Posterior cingulate gyrus (tissue), 11 donors: ENCODE measurements around the gene NOL4L.
"Not testable (repeated sequence)": the region's sequence is repeated elsewhere in the genome, so short reads cannot be mapped to it uniquely, and the experiment has no call there.

Source experiments
- DNase-seq, 10 donors: peaks; one replicate each; pipeline versions ENCODE4 v3.0.0 to v3.0.0-alpha.2; 2020 to 2021; ENCODE audit warnings: mixed read lengths in 3 of 10
- intact Hi-C: fragments of 100-400 bp; cut with DNase I; formaldehyde crosslinking; loops from one replicate; pipeline ENCODE4 v1.15.1; 2023

NOL4L gene

GRCh38 chr20:32495217-32495565 lies 89.9 kb downstream of the NOL4L start:
- intact Hi-C loops, result no loop called here
- peak in 3 of 10 donors; percentile 2 to 79 (median 44) for DNase-seq

DNA sequence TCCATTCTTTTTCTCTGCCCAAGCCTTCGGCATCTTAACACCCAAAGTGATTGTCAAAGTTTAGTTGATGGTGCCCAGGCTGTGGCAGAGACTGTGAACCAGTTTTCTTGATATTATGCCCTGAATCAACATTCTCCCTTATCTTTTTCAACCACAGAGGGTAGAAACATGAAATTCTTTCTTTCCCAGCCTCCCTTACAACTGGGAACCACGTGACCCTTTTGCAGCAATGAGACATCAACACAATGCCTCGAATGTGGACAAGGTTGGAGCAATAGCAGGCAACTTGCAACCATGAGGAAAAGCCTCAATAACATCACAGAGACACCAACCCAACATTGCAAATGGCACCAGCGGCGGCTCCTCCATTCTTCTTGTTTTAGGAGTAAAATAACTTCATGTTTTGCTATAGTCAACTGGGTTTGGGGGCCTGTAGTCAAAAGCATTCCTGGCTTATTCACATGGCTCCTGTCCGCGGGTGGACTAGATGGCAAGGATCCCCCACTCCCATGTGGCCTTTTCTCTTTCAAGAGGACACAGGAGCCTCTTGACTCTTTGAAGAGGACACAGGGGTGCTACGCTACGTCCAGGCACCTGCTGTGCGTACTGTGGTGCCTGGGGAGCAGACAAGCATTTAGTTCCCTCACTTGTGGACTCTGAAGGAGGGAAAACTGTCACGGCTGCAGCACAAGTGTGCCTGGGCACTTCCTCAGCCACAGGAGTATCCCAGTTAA lies 90.5 kb downstream of the NOL4L start:
- peak in 2 of 10 donors; percentile 32 to 56 for DNase-seq
- intact Hi-C loops, result no loop called here

- peak in 3 of 10 donors; percentile 6 to 45 (median 21) for DNase-seq
- intact Hi-C loops, result no loop called here
These were observed 91.8 kb downstream of the NOL4L start for GRCh38 chr20:32493356-32493755.

- intact Hi-C loops, result not testable (repeated sequence)
- peak in 2 of 10 donors; percentile 1 to 13 for DNase-seq
These were observed 93.4 kb downstream of the NOL4L start for GRCh38 chr20:32491764-32492151.

DNA sequence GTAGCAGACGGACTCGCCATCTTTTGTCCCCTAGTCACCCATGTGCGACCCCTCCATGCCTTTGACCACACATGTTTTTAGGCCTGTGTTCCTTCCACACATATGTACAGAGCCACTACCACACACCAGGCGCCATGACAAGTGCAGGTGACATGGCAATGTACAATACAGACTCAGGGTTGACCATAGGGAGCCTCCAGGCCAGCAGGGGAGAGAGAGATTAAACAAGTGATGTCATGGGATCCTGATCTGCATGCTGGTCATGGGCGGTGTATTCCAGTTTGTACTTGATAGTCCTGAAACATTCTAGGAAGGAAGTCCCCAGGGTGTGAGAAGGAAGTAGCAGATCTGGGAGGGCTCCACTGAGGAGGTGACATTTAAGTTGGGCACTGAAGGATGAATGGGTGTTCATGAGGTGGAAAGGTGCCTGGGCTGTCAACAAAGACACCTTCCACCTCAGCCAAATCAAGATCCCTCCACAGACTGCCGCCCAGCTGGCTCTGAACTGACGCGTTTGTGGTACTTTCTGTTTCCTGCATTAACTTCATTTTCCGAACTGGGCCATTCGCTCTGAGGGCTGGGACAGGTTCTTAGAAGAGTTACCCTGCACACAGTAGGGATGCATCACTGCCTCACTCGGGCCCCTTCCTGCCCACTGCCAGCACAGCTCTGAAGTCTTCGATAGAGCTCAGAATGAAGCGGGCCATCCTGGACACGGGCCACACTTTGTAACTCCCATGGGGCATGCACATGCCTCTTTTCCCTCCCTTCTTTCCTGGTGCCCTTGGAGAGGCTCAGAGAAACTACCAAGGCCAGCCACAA lies 94.0 kb downstream of the NOL4L start:
- intact Hi-C loops, result no loop called here
- peak in 4 of 10 donors; percentile 2 to 61 (median 27) for DNase-seq

DNA sequence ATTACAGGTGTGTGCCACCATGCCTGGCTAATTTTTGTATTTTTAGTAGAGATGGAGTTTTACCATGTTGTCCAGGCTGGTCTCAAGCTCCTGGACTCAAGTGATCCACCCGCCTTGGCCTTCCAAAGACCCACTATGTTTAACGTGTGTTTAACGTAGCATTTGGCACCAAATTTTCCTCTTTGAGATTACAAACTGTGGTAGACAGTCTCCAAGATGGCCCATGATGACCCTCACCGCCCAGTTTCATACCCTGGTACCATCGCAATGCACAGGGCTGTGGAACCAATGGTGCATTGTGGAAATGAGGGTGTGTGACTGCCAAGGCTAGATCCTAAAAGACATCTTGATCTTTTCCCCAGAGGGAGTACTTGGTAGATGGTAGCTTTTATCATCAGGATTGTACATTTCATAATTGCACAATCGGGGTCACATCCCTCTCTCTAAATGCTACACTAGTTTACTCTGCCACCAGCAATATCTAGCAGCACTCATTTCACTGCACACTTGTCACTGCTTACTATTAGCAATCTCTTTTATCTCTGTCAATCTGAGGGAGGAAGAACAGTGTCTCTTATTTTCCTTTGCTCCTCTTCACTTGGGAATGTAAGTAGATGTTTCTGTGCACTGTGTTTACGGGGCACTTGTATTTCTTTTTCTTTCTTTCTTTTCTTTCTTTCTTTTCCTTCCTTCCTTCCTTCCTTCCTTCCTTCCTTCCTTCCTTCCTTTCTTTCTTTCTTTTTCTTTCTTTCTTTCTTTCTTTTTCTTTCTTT lies 96.9 kb downstream of the NOL4L start:
- intact Hi-C loops, result loop anchor here (10.0 kb wide), 1 partner anchor 283 kb away; the partner anchor contains the start of genes PLAGL2 and POFUT1
- DNase-seq, result peak in 1 of 10 donors; percentile 11

DNA sequence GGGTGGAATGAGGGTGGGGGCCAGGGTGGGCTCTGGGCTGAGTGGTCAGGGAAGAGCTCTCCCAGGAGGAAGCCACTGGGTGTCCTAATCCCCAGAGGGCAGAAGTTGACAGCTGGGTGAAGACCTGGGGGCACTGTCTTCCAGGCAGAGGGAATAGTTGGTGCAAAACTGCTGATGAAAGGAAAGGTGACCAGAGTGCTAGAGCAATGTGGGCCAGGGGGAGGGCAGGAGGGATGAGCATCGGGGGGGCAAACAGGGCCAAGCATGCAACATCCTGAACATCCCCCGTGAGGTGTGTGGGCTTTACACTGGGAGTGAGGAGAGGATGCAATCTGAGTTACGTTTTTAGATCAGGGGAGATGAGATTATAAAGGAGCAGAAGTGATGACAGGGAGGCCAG lies 97.8 kb downstream of the NOL4L start:
- peak in 1 of 10 donors; percentile 3 for DNase-seq
- intact Hi-C loops, result loop anchor here (10.0 kb wide), 1 partner anchor 283 kb away; the partner anchor contains the start of genes PLAGL2 and POFUT1

DNA sequence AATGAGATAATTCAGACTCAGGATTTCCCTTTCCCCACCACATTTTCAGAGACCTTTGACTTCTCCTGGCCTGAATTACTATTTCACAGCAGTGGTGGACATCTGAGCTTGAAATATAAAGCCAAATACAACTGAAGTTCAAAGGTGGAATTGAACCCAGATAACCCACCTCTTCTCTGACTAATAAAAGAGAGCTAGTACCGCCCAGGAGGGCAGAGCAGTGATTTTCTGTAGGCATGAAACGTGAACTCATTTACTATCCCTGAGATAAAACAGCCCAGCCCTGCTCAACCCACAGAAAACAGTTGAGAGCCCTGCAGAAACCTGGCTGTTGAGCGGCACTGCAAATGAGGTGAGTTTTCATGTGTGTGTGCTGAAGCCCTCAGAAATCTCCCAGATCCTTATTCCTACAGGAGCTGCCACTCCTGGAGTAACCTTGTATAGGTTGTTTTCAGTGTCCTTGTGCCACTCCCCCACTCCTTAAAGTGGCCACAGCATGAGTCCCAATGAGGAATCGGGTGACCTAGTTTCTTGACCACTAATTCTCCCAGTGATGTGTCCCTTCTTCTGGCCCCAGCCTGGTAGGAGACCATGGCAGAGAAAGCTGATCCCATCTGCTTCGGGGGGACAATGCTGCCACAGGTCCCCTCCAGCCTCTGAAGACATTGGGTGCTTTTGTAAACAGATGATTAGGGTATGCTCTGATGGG lies 99.2 kb downstream of the NOL4L start:
- DNase-seq, result peak in 2 of 10 donors; percentile 21 to 44
- intact Hi-C loops, result loop anchor here (2.0 to 10.0 kb wide), 2 partner anchors 127 to 281 kb away; partner anchors contain the start of genes ASXL1, PLAGL2 and POFUT1

DNA sequence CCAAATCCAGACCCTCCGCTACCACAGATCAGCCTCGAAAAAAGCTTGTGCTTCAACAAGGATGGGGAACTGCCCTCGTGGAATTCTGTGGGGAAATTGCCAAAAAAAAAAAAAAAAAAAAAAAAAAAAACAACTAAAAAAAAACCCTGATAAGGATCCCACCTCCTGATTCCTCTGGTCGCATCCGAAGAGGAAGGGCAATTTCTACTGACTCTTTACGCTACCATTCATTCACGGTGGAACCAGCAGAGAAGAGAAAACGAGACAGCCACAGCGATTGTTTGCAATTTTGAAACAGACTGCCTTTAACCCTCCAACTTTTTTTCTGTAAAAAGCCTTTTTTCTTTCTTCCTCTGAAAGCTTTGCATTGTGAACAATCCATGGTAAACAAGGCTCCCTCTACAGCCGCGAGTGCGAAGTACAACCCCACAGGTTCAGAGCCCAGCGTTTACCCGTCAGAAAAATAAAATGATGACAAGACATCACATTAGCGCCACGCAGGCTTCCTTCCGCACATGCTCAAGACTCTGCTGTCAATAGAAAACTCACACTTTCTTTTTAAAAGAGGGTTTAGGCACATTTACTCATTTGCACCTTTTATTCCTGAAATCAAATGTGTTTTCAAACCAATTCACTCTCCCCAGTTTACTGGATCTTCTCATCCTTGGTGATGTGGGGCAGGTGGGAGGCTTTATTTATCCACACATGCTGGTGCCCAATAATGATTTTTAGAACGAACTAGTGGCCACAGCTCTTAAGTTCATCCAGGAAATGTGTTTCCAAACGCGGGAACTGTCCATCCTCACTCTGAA lies 100.0 kb downstream of the NOL4L start:
- intact Hi-C loops, result loop anchor here (2.0 to 10.0 kb wide), 2 partner anchors 126 to 280 kb away; partner anchors contain the start of genes ASXL1, PLAGL2 and POFUT1

DNA sequence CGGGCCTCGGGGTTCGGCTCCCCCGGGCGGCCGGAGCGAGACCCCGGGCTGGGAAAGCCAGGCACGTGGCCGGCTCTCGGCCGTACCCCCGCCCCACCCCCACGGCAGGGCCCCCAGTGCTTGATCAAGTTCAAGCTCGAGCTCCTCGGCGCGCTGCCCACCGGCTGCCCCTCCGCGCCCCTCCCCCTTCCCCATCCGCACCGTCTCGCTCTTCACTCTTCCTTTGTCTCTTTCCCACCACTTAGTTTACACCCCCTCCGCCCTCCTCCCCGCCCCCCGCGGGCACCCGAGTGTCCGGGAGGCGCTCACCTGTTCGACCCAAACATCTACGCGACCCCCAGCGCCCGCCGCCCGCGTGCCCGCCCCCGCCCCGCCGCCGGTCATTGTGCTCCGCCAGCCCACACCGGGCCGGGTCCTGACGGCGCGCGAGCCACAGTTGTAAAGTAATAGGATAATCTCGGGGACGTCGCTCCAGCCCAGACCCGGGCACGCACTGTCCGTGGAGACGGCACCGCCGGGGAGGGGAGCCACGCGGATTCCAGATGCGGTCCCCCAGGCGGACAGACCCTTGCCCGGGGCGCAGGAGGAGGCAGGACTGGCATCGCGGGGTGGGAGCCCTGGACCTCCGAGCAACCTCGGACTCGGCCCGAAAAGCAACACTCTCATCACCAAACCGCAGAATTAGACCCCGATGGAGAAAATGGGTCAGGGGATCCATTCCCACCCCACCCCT lies 100.7 kb downstream of the NOL4L start:
- peak in 4 of 10 donors; percentile 56 to 88 (median 80) for DNase-seq
- intact Hi-C loops, result loop anchor here (2.0 to 10.0 kb wide), 2 partner anchors 126 to 280 kb away; partner anchors contain the start of genes ASXL1, PLAGL2 and POFUT1

More for the DNA sequence above, 100.0 kb downstream of the NOL4L start:
- peak; percentile 72 to 96 (median 86) for DNase-seq

DNA sequence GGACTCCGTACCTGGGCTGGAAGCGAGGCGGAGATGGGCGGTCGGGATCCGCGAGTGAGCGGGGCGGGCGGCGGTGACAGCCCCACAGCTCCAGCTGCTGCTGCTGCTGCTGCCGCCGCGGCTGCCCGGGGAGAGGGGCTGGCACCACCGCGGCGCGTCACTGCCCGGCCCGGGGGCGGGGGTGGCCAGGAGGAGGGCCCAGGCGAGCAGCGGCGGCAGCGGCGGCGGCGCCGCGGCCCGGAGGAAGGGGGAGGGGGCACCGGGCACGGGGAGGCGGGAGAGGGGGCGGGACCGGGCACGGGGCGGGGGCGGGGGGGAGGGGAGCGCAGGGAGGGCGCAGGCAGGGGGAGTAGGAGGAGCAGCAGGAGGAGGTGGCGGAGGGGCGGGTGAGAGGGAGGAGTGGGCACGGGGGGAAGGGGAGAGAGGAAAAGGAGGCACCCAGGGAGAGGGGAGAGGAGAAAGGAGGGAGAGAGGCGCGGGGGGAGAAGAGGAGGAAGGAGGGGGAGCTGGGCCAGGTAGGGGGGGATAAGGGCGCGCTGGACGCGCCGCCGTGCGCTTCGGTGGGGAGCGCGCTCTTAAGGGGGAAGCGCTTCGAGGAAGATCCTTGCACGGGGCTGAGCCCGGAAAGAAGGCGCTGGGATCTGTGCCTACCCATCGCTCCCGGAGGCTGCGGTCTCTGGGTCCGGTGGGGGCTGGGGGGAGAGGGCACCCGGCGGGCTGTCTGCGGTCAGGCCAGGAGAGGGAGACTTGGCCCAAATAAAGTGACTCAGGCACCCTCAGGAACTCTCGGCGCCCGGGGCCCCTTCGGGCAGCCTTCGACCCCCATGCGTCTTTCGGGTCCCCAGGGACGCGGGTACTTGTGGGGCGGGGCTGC lies 101.5 kb downstream of the NOL4L start:
- peak; percentile 71 to 98 (median 76) for DNase-seq
- intact Hi-C loops, result loop anchor here (2.0 to 10.0 kb wide), 2 partner anchors 125 to 279 kb away; partner anchors contain the start of genes ASXL1, PLAGL2 and POFUT1

- intact Hi-C loops, result loop anchor here (10.0 kb wide), 1 partner anchor 278 kb away; the partner anchor contains the start of genes PLAGL2 and POFUT1
- DNase-seq, result peak in 3 of 10 donors; percentile 31 to 87 (median 83)
These were observed 102.5 kb downstream of the NOL4L start for GRCh38 chr20:32482442-32483261.

DNA sequence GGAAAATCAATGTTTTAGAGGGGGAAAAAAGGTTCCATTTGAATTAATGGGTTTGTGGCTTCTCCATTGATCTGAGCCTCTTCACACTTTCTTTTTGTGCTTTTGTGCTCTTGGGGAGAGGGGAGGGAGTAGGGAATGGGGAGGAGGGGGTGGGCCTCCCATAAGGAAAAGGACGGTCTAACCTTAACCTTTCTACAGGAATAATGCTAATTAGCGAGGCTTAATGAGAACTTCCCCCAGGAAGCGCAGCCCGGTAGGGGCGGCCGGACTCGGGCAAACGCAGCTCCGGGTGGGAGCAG lies 103.0 kb downstream of the NOL4L start:
- peak in 2 of 10 donors; percentile 17 to 74 for DNase-seq
- intact Hi-C loops, result loop anchor here (10.0 kb wide), 1 partner anchor 277 kb away; the partner anchor contains the start of genes PLAGL2 and POFUT1

GRCh38 chr20:32481311-32482142 lies 103.6 kb downstream of the NOL4L start:
- intact Hi-C loops, result loop anchor here (10.0 kb wide), 1 partner anchor 277 kb away; the partner anchor contains the start of genes PLAGL2 and POFUT1
- peak in 4 of 10 donors; percentile 15 to 72 (median 66) for DNase-seq
